ENCODE results near the gene IP6K1. TPM values are rescaled to one million over a fixed set of nuclear protein-coding genes. Genes with fewer than 3 reads are reported as not detected.
"Not testable (repeated sequence)": the region's sequence is repeated elsewhere in the genome, so short reads cannot be mapped to it uniquely, and the experiment has no call there.

IP6K1 gene
- polyA plus RNA-seq, 1 donor, result 22.6 TPM

DNA sequence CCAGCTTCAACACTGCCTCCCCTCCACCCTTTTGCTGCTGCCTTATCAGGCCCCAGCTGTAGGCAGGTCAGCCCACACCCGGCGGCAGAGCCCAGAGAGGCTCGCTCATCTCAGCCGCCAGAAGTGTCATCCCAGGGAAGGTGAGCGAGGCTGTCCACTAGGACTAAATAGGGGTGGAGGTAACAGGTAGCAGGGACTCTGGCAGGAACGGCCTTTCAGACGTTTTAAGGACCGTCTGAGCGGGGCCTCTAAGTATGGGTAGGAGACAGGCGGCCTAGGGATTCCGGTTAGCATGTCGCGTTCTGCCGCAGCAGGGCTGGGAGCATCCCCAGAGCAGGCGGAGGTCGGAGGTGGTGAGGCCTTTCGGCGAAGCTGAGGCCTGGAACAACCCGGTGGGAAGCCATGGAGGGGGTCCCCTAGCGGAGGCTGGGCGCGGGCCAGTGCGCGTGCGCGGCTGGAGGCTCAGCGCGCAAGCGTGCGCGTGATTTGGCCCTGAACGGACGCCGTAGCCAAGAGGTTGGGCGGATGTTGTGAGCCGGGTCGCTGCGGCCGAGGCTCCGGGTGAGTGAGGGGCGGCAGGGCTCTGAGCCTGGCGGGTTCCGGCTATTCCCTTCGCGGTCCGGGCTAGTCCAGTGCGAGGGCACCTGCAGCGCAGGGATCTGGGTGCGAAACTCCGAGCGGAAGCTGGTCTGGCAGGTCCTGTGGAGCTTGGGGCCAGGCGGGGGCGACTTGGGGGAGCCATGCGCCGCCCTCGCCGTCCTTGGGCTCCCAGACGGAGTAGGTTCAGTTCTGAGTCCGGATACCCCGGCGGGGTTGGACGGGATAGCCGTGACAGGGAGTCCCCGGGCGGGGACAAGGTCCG lies 97.1 kb downstream of the IP6K1 start, which contains the start of the genes MST1 and RNF123:
Gene MST1 (minus strand): TSS at position 429 of the 862 bp plus-strand sequence. CDS start 783 bp downstream, outside the sequence.
Gene RNF123 (plus strand): TSS at position 512 of the 862 bp plus-strand sequence. CDS start 1,609 bp downstream, outside the sequence.
- DNase-seq (ENCODE audit: low read depth), result peak; percentile 78

DNA sequence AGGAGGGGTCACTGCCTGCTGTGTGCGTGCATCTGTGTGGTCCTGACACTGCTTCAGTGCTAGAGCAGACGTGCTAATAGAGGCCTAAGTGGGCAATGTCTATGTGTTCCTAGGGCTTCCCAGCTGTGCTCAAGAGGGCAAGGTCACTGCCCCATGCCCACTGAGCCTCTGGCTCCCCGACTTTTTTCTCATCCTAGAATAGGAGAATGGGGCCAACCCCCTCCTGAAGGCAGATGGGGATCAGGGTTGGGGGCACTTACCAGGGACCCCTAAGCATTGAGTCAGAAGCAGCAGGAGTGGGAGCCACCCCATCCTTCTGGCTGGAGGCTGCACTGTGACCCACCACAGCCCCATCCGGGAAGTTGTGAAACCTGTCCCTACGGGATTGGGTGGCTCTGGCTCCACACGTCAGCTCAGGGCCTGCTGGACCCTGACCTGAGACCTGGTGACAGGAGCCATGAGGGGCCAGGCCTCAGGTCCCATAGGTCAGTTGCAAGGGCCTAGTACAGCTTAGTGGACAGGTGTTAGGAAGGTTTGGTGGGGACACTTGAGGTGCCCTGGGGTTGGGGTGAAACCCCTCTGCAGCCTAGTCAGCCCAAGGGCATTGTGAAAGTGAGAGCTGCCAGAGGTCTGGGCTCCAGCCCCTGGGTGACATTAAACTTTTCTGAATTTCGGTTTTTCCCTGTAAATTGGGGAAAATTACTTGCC lies 97.8 kb downstream of the IP6K1 start:
- DNase-seq (ENCODE audit: low read depth), result not testable (repeated sequence)

DNA sequence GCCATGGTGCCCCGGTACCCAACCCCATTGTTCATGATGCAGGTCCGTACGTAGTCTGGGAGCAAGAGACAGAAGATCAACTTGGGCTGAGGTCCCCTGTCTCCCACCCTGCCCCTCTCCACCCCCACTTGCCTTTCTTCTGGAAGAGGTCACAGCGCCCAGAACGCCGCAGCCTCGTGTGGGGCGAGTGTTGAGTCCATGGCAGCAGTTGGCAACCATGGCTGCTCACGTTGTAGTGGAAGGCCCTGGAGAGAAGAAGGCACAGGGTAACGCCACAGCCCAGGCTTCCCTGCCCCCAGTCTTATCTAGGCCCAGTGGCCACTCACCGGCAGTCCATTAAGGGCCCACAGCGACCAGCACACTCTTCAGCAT lies 98.9 kb downstream of the IP6K1 start:
- not testable (repeated sequence) for DNase-seq (ENCODE audit: low read depth)

DNA sequence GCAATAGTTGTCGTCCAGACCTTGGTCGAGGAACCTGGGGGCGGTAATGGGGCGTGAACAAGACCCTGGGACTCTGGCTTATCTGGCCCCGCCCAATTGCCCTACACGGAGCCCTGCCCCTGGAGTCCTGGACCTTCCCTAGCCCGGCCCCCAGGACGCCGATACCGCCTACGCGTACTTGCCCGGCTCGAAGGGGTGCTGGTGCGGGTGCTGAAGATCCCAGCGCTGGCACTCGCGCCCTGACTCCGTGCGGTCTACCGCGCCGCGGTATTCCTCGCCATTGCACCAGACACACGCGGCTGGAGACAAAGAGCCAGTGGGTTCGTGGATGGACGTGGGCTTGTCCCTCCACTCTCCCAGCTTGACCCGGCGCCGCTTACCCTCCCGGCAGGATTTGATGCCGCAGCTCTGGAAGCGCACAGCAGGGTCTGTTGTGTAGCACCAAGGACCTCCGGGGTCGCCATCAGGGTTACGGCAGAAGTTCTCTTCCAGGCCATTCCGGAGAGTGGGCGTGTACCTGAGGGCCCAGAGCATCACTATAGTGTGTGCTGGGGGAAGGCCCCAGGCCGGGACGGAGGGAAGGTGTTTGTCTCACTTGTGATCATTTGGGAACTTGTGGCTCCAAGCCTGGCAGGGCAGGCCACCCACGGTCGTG lies 99.4 kb downstream of the IP6K1 start:
- DNase-seq (ENCODE audit: low read depth), result not testable (repeated sequence)

DNA sequence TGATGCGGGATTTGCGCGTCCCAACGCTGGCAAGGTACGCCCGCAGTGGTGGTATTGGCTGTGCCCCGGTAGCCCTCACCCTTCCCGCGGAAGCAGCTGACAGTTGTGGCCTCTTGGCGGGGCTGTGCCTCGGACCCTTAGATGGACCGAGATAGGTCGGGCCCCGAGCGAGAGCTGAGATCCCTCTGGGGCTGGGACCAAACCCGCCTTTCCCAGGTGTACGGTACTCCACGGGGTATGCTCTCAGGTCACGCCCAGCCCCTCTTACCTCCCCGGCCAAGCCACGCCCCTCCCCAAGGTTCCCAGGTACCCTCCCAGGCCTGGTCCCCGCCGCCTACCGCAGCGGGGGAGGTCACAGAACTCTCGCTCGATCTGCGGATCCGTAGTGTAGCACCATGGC lies 100.0 kb downstream of the IP6K1 start:
- DNase-seq (ENCODE audit: low read depth), result not testable (repeated sequence)

DNA sequence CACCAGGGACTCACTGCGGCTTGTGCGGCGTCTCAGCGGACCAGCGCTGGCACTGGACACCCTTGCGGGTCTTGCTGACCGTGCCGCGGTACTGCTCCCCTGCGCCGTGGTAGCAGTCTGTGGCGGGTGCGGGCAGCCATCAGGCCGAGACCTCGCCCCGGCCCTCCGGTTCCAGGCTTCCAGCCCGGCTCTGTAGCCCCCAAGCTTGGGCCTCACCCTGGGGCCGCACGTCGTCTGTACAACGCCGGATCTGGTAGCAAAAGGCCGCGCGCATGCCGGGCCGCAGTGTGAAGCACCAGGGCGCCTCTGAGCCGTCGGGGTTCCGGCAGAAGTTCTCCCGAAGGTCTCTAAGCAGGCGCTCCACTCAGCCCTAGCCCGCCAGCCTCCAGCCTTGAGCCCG lies 100.5 kb downstream of the IP6K1 start:
- DNase-seq (ENCODE audit: low read depth), result not testable (repeated sequence)

DNA sequence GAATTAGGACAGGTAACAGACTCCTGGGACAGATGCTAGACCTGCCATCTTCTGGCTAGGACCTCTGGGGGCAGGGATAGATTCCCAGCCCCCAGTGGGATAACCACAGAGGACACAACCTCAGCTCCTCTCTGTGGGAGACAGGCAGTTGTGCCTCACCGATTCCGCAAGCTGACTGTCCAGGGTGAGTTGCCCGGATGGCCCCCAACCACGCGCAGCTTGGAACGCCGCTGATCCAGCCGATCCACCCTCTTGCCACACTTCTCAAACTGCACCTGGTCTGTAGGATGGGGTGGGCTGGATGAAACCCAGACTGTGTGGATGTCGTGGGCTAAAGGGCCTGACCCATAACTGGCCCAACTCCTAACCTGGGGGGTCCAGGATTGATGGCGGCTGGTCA lies 101.2 kb downstream of the IP6K1 start:
- DNase-seq (ENCODE audit: low read depth), result not testable (repeated sequence)

DNA sequence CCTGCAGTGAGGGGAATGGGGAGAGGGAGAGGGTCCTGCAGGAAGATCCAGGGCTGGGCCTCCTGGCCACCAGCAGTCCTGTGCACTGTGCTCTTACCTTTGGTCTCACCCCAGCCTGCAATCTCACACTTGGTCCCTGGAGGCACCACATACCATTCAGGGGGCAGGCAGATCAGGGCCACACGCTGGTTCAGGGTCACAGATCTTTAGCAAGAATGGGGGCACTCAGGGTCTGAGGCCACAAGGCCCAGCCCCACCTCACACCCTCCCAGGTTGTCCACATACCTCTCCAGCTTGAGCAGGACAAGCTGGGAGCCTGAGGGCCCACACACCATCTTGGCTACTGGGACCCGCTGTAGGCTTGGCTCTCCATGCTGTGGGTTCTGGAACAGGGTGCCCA lies 101.9 kb downstream of the IP6K1 start:
- DNase-seq (ENCODE audit: low read depth), result not testable (repeated sequence)

DNA sequence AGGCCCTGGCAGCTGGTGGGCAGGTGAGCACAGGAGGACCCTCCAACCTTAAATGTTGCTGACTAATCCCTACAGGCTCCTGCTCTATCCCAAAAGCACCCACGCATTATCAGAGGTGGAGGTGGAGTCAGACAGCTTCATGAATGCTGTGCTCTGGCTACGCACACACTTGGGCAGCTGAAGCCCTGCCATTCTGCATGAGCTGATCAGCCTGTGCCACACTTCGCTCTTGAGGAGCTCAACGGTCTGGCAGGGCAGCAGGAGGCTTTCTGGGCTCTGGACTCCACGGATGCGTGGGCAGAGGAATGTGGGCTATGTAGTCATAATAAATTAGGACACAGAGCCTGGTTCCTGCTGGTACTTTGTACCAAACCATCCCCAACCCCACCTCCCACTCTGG lies 103.2 kb downstream of the IP6K1 start:
- no peak for DNase-seq (ENCODE audit: low read depth)

DNA sequence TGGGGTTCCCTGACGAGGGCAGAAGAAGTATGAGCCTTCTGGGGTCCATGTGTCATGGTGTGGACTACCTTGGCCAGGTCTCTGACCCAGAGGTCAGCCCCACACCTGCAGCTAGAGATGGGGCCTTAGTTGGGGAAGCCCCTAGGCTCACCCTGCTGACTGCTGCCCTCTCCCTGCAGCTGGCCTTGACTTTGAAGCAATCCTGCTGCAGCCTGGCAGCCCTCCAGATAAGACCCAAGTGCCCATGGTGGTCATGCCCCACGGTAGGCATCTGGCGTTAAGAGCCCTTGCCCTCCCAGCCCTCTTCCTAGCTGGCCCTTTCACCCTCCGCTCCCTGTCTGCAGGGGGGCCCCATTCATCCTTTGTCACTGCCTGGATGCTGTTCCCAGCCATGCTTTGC lies 104.8 kb downstream of the IP6K1 start:
- no peak for DNase-seq (ENCODE audit: low read depth)

DNA sequence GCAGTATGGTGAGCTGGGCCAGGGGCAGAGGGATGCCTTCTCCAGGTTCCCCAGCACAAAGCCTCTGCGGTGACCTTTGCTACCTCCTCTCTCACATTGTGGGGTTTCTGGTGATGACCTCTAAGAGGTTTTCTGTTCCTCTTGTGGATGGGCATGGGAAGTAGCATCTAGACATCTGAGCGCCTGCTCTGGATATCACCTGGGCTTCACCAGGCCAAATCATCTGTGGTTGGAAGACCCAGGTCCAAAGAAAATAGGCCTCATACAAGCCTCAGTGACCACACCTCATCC lies 105.2 kb downstream of the IP6K1 start:
- DNase-seq (ENCODE audit: low read depth), result no peak

DNA sequence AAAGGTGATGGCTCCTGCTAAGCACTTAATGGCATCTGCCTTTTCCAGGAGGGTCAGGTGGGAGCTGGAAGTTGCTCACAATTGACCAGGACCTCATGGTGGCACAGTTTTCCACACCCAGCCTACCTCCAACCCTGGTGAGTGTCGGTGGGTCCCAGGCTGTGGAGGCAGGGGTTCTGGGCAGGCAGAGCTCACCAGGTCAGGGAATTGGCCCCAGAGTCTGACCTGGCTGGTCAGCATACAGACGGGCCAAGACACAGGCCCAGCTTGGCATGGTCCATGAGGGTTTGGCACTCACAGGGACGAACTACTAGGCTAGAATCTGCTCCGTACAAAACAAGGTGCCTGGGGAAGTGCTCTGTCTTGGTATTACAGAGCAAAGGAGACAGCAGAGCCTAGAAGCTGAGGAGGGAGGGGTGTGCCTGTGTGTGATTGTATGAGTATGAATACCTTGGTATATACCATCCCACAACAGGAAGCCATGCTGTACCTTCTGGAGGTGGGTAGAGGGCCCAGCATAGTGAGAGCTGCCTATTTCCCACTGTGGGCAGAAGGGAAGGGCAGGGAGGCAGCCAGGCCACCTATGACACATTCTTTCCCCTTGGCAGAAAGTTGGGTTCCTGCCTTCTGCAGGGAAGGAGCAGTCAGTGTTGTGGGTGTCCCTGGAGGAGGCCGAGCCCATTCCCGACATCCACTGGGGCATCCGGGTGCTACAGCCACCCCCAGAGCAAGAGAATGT lies 105.7 kb downstream of the IP6K1 start:
- no peak for DNase-seq (ENCODE audit: low read depth)

DNA sequence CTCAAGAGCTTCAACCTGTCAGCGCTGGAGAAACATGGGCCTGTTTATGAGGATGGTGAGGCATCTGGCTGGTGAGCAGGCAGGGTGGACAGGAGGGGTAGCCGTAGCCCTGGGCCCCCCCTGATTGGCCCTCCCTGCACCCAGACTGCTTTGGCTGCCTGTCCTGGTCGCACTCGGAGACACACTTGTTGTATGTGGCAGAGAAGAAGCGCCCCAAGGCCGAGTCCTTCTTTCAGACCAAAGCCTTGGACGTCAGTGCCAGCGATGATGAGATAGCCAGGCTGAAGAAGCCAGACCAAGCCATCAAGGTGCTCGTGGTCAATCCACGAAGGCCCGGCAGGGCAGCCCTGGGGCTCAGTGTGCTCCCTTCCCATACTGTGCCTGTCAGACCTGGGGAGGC lies 110.4 kb downstream of the IP6K1 start:
- DNase-seq (ENCODE audit: low read depth), result no peak

DNA sequence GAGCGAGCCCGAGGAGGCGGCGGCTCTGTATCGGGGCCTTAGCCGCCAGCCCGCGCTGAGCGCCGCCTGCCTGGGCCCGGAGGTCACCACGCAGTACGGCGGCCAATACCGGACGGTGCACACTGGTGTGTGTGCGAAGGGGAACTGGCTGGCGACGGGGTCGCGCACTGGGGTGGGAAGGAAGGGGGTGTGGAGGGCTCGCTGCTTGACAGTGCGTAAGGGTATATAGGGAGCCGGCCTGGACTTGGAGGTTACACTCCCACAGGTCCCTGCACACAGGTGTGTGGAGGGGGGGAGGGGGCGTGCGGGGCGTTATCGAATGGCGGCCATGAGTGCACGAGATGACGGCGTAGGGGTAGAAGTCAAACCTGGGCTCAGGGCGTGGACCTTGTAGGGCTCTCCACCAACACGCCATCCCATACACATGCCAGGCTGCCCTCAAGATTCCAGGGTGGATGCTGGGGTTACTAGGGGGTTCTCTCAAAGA lies 111.8 kb downstream of the IP6K1 start:
- no peak for DNase-seq (ENCODE audit: low read depth)

Other genes with a start within 250 kb of the IP6K1 start
- 1.2 TPM for gene BSN, start 232.1 kb downstream of the IP6K1 start, polyA plus RNA-seq (ENCODE audit: insufficient read length)
- 56.2 TPM for gene APEH, start 112.2 kb downstream of the IP6K1 start, polyA plus RNA-seq (ENCODE audit: insufficient read length)
- gene MST1, start 97.1 kb downstream of the IP6K1 start, polyA plus RNA-seq (ENCODE audit: insufficient read length), result 8.6 TPM
- gene RNF123, start 97.0 kb downstream of the IP6K1 start, polyA plus RNA-seq (ENCODE audit: insufficient read length), result 42.5 TPM
- gene AMIGO3, start 66.9 kb downstream of the IP6K1 start, polyA plus RNA-seq (ENCODE audit: insufficient read length), result 2.7 TPM
- 10.8 TPM for gene GMPPB, start 62.6 kb downstream of the IP6K1 start, polyA plus RNA-seq (ENCODE audit: insufficient read length)
- 0.25 TPM for gene CDHR4, start 13.3 kb upstream of the IP6K1 start, polyA plus RNA-seq (ENCODE audit: insufficient read length)
- gene INKA1, start 16.7 kb upstream of the IP6K1 start, polyA plus RNA-seq (ENCODE audit: insufficient read length), result 6.8 TPM
- gene UBA7, start 27.4 kb upstream of the IP6K1 start, polyA plus RNA-seq (ENCODE audit: insufficient read length), result 18.3 TPM
- gene TRAIP, start 70.0 kb upstream of the IP6K1 start, polyA plus RNA-seq (ENCODE audit: insufficient read length), result 4.3 TPM
- gene CAMKV, start 83.4 kb upstream of the IP6K1 start, polyA plus RNA-seq (ENCODE audit: insufficient read length), result 0.13 TPM
- gene MST1R, start 117.3 kb upstream of the IP6K1 start, polyA plus RNA-seq (ENCODE audit: insufficient read length), result 2.4 TPM
- 5.8 TPM for gene MON1A, start 143.3 kb upstream of the IP6K1 start, polyA plus RNA-seq (ENCODE audit: insufficient read length)
- gene RBM6, start 153.6 kb upstream of the IP6K1 start, polyA plus RNA-seq (ENCODE audit: insufficient read length), result 79.4 TPM